Stimulated activated CD4-positive, alpha-beta T cell treated with anti-CD3 and anti-CD28 coated beads, Interleukin-12 subunit alpha, Interleukin-12 subunit beta, amount 100 ng/mL, for 24 hours (primary cell): ENCODE results near the gene KRTAP2-4.
"Not testable (repeated sequence)": the region's sequence is repeated elsewhere in the genome, so short reads cannot be mapped to it uniquely, and the experiment has no call there.

Experiments
- DNase-seq, 2 experiments: peaks; one replicate each; pipeline ENCODE4 v3.0.0-alpha.2; 2020; ENCODE audit warnings: low read depth in 2 of 2

KRTAP2-4 gene

GRCh38 chr17:41037853-41038350 lies 27.8 kb downstream of the KRTAP2-4 start:
- no peak for DNase-seq

- not testable (repeated sequence) for DNase-seq
These were observed 31.2 kb downstream of the KRTAP2-4 start, which contains the start of gene KRTAP1-3 for GRCh38 chr17:41034346-41034935. Gene KRTAP1-3 (minus strand): TSS chr17:41034874. CDS start chr17:41034821, 53 bp downstream.

- DNase-seq, result no peak
These were observed 35.9 kb downstream of the KRTAP2-4 start, which contains the start of gene KRTAP1-4 for GRCh38 chr17:41029633-41030245. Gene KRTAP1-4 (minus strand): TSS chr17:41030195. CDS start chr17:41030078, 117 bp downstream.

- DNase-seq, result no peak
These were observed 38.8 kb downstream of the KRTAP2-4 start, which contains the start of gene KRTAP1-5 for GRCh38 chr17:41026715-41027471. Gene KRTAP1-5 (minus strand): TSS chr17:41027208. CDS start chr17:41027155, 53 bp downstream.

GRCh38 chr17:41024697-41025096 lies 41.0 kb downstream of the KRTAP2-4 start:
- DNase-seq, result no peak

- no peak for DNase-seq
These were observed 45.3 kb downstream of the KRTAP2-4 start for GRCh38 chr17:41020336-41020735.

- no peak for DNase-seq
These were observed 46.3 kb downstream of the KRTAP2-4 start for GRCh38 chr17:41019415-41019814.

GRCh38 chr17:41018541-41018940 lies 47.1 kb downstream of the KRTAP2-4 start:
- DNase-seq, result no peak

GRCh38 chr17:41016578-41017215 lies 49.0 kb downstream of the KRTAP2-4 start:
- DNase-seq, result no peak

GRCh38 chr17:41015454-41015853 lies 50.2 kb downstream of the KRTAP2-4 start:
- no peak for DNase-seq
